HEK293 (cell line): ENCODE data around the gene MORN1.

Source experiments
- CTCF ChIA-PET: fragments of 350-600 bp; formaldehyde crosslinking; extraction: SDS; loops from one replicate; lab custom pipeline; 2021; ENCODE audit warnings: antibody characterized with exemption; lab: Yijun Ruan, JAX
- POLR2A ChIA-PET: fragments of 300-600 bp; formaldehyde crosslinking; extraction: SDS; loops from one replicate; lab custom pipeline; 2020; ENCODE audit warnings: antibody characterized with exemption, inconsistent platforms; lab: Yijun Ruan, JAX
- H3K27ac ChIP-seq: fragments of 200-500 bp; sonication (Bioruptor generic); 2 replicates; pipeline ENCODE4 v1.5.1; 2014; ENCODE audit warnings: low read depth, low read length, control low read depth, inconsistent platforms; ENCODE audit errors: extremely low read depth
- H3K36me3 ChIP-seq, 2 experiments: fragments of 200-500 bp in 1 of 2; sonication (Bioruptor generic) in 1 of 2; 1 replicate in 1 of 2; 2 replicates in 1 of 2; pipeline ENCODE4 v1.5.1; 2014 to 2017; ENCODE audit warnings: inconsistent platforms in 2 of 2, low read length in 2 of 2; ENCODE audit not compliant: control insufficient read depth in 2 of 2, insufficient read depth in 1 of 2
- H3K4me1 ChIP-seq: fragments of 200-500 bp; sonication (Bioruptor generic); 2 replicates; pipeline ENCODE4 v1.5.1; 2014; ENCODE audit warnings: mild to moderate bottlenecking, low read length, inconsistent platforms; ENCODE audit not compliant: control insufficient read depth, insufficient read depth
- H3K4me3 ChIP-seq: 2 replicates; pipeline ENCODE4 v1.5.1; 2011; ENCODE audit warnings: low read depth, mild to moderate bottlenecking, control low read depth, low read length, moderate library complexity
- H3K9me3 ChIP-seq: fragments of 200-500 bp; sonication (Bioruptor generic); 2 replicates; pipeline ENCODE4 v1.5.1; 2014; ENCODE audit warnings: low read depth, low read length, inconsistent platforms; ENCODE audit not compliant: control insufficient read depth, insufficient read depth
- BCL6B ChIP-seq: fragments of 450-650 bp; formaldehyde crosslinking; IDR thresholded peaks from 2 replicates; pipeline ENCODE4 v1.5.1; 2017; ENCODE audit warnings: missing biosample characterization, missing genetic modification characterization
- HIC1 ChIP-seq: fragments of 450-650 bp; formaldehyde crosslinking; IDR thresholded peaks from 2 replicates; pipeline ENCODE4 v1.5.1; 2016; ENCODE audit warnings: missing biosample characterization, missing genetic modification characterization
- HOXD13 ChIP-seq: sonication (generic); formaldehyde crosslinking; IDR thresholded peaks from 2 replicates; pipeline ENCODE4 v1.8.0; 2022; ENCODE audit warnings: missing genetic modification reagents, borderline replicate concordance
- INSM2 ChIP-seq: fragments of 450-650 bp; formaldehyde crosslinking; IDR thresholded peaks from 2 replicates; pipeline ENCODE4 v1.5.1; 2016; ENCODE audit warnings: missing biosample characterization, missing genetic modification characterization
- KLF8 ChIP-seq: fragments of 450-650 bp; formaldehyde crosslinking; IDR thresholded peaks from 2 replicates; pipeline ENCODE4 v1.5.1; 2016; ENCODE audit warnings: missing biosample characterization, missing genetic modification characterization
- PRDM4 ChIP-seq: fragments of 450-650 bp; formaldehyde crosslinking; IDR thresholded peaks from 2 replicates; pipeline ENCODE4 v1.5.1; 2017; ENCODE audit warnings: missing biosample characterization, missing genetic modification characterization
- SP3 ChIP-seq: fragments of 450-650 bp; formaldehyde crosslinking; IDR thresholded peaks from 2 replicates; pipeline ENCODE4 v1.5.1; 2016; ENCODE audit warnings: missing biosample characterization, missing genetic modification characterization
- ZBTB11 ChIP-seq: fragments of 450-650 bp; formaldehyde crosslinking; conservative IDR thresholded peaks from 2 replicates; pipeline ENCODE4 v1.5.1; 2016; ENCODE audit warnings: low read depth, missing biosample characterization, missing genetic modification characterization
- ZBTB26 ChIP-seq: fragments of 450-650 bp; formaldehyde crosslinking; optimal IDR thresholded peaks from 2 replicates; pipeline ENCODE3; 2016; ENCODE audit warnings: missing biosample characterization, mild to moderate bottlenecking, missing genetic modification characterization
- ZBTB7A ChIP-seq: fragments of 450-650 bp; formaldehyde crosslinking; IDR thresholded peaks from 2 replicates; pipeline ENCODE4 v1.5.1; 2016; ENCODE audit warnings: low read depth, missing biosample characterization, missing genetic modification characterization
- ZFP69B ChIP-seq: fragments of 450-650 bp; formaldehyde crosslinking; IDR thresholded peaks from 2 replicates; pipeline ENCODE4 v1.5.1; 2016; ENCODE audit warnings: missing biosample characterization, missing genetic modification characterization
- ZNF112 ChIP-seq: fragments of 450-650 bp; formaldehyde crosslinking; IDR thresholded peaks from 2 replicates; pipeline ENCODE4 v1.5.0; 2017; ENCODE audit warnings: missing biosample characterization, missing genetic modification characterization
- ZNF133 ChIP-seq: fragments of 450-650 bp; formaldehyde crosslinking; IDR thresholded peaks from 2 replicates; pipeline ENCODE4 v1.5.1; 2016; ENCODE audit warnings: missing biosample characterization, missing genetic modification characterization
- ZNF19 ChIP-seq: fragments of 450-650 bp; formaldehyde crosslinking; IDR thresholded peaks from 2 replicates; pipeline ENCODE4; 2016; ENCODE audit warnings: missing biosample characterization, missing genetic modification characterization, low read depth
- ZNF302 ChIP-seq: fragments of 450-650 bp; formaldehyde crosslinking; IDR thresholded peaks from 2 replicates; pipeline ENCODE4 v1.5.1; 2016; ENCODE audit warnings: missing biosample characterization, missing genetic modification characterization, low read depth
- ZNF335 ChIP-seq: fragments of 450-650 bp; formaldehyde crosslinking; conservative IDR thresholded peaks from 2 replicates; pipeline ENCODE4 v1.5.1; 2016; ENCODE audit warnings: missing biosample characterization, missing genetic modification characterization
- ZNF394 ChIP-seq: fragments of 450-650 bp; formaldehyde crosslinking; IDR thresholded peaks from 2 replicates; pipeline ENCODE4 v1.5.1; 2016; ENCODE audit warnings: missing biosample characterization, missing genetic modification characterization, mild to moderate bottlenecking, moderate library complexity, borderline replicate concordance
- ZNF423 ChIP-seq: fragments of 450-650 bp; formaldehyde crosslinking; IDR thresholded peaks from 2 replicates; pipeline ENCODE4 v1.5.1; 2016; ENCODE audit warnings: missing biosample characterization, missing genetic modification characterization
- ZNF433 ChIP-seq: fragments of 450-650 bp; formaldehyde crosslinking; IDR thresholded peaks from 2 replicates; pipeline ENCODE4 v1.5.1; 2016; ENCODE audit warnings: missing biosample characterization, missing genetic modification characterization, low read depth
- ZNF548 ChIP-seq: fragments of 450-650 bp; formaldehyde crosslinking; IDR thresholded peaks from 2 replicates; pipeline ENCODE4 v1.5.1; 2016; ENCODE audit warnings: missing biosample characterization, missing genetic modification characterization
- ZNF555 ChIP-seq: fragments of 450-650 bp; formaldehyde crosslinking; conservative IDR thresholded peaks from 2 replicates; pipeline ENCODE4 v1.5.1; 2017; ENCODE audit warnings: missing biosample characterization, mild to moderate bottlenecking, missing genetic modification characterization, inconsistent platforms
- ZNF621 ChIP-seq: fragments of 450-650 bp; formaldehyde crosslinking; IDR thresholded peaks from 2 replicates; pipeline ENCODE4 v1.5.1; 2017; ENCODE audit warnings: missing biosample characterization, missing genetic modification characterization
- ZNF664 ChIP-seq: fragments of 450-650 bp; formaldehyde crosslinking; IDR thresholded peaks from 2 replicates; pipeline ENCODE4 v1.5.1; 2016; ENCODE audit warnings: missing biosample characterization, missing genetic modification characterization
- ZNF707 ChIP-seq: fragments of 450-650 bp; formaldehyde crosslinking; IDR thresholded peaks from 2 replicates; pipeline ENCODE4 v1.5.1; 2016; ENCODE audit warnings: missing biosample characterization, missing genetic modification characterization

Gene MORN1

GRCh38 chr1:2428490-2428889 is 37.1 kb upstream of the MORN1 start:
- no peak for TF ChIP-seq ZNF555 (tag by site-specific recombination)
- no peak for TF ChIP-seq ZNF621 (tag by site-specific recombination)
- TF ChIP-seq BCL6B (tag by site-specific recombination): no peak
- TF ChIP-seq ZBTB11 (tag by site-specific recombination): no peak
- TF ChIP-seq ZBTB26 (tag by site-specific recombination): no peak
- TF ChIP-seq ZNF433 (tag by site-specific recombination): no peak
- no peak for TF ChIP-seq ZNF112 (tag by site-specific recombination)
- TF ChIP-seq HOXD13: no peak
- TF ChIP-seq ZNF394 (tag by site-specific recombination): no peak
- no peak for TF ChIP-seq ZNF707 (tag by site-specific recombination)
- no peak overlapping the region for H3K4me3 ChIP-seq

GRCh38 chr1:2427976-2428375 is 36.6 kb upstream of the MORN1 start:
- POLR2A ChIA-PET: no interaction called here
- H3K4me1 ChIP-seq: no peaks in the 10 kb centered on the region
- H3K4me3 ChIP-seq: no peak overlapping the region
- no peaks in the 10 kb centered on the region for H3K36me3 ChIP-seq
- H3K27ac ChIP-seq: no peak overlapping the region
- CTCF ChIA-PET: no interaction called here
- no peaks in the 10 kb centered on the region for H3K9me3 ChIP-seq
- no peak for TF ChIP-seq ZNF548 (tag by site-specific recombination)
- no peak for TF ChIP-seq KLF8 (tag by site-specific recombination)
- TF ChIP-seq ZNF19 (tag by site-specific recombination): no peak
- TF ChIP-seq ZNF302 (tag by site-specific recombination): no peak
- no peak for TF ChIP-seq HIC1 (tag by site-specific recombination)
- TF ChIP-seq ZBTB7A: no peak
- no peak for TF ChIP-seq ZNF423 (tag by site-specific recombination)
- TF ChIP-seq ZFP69B (tag by site-specific recombination): no peak
- no peak for TF ChIP-seq ZNF335 (tag by site-specific recombination)
- TF ChIP-seq ZNF664 (tag by site-specific recombination): no peak
- no peak for TF ChIP-seq ZNF555 (tag by site-specific recombination)
- TF ChIP-seq INSM2 (tag by site-specific recombination): no peak
- no peak for TF ChIP-seq PRDM4 (tag by site-specific recombination)
- TF ChIP-seq ZNF133 (tag by site-specific recombination): no peak
- no peak for TF ChIP-seq SP3

More at GRCh38 chr1:2428490-2428889, 37.1 kb upstream of the MORN1 start:
- H3K4me1 ChIP-seq: no peaks in the 10 kb centered on the region
- H3K27ac ChIP-seq: no peak overlapping the region
- CTCF ChIA-PET: interaction anchor here (0.7 kb wide), 1 partner anchor 295 kb away, joined by 4 read pairs; no protein-coding TSS in a partner anchor
- no peaks in the 10 kb centered on the region for H3K36me3 ChIP-seq
- POLR2A ChIA-PET: no interaction called here
- no peaks in the 10 kb centered on the region for H3K9me3 ChIP-seq
